ENCODE measurements around the gene ZSCAN20.

ZSCAN20 gene

GRCh38 chr1:33443080-33443704, 29.3 kb upstream of the ZSCAN20 start:
- DNase-seq (ENCODE audit: low spot score), result no peak
- no peak for FAIRE-seq

GRCh38 chr1:33443705-33444180, 28.7 kb upstream of the ZSCAN20 start:
- no peak for DNase-seq (ENCODE audit: low spot score)
- no peak for FAIRE-seq

DNA sequence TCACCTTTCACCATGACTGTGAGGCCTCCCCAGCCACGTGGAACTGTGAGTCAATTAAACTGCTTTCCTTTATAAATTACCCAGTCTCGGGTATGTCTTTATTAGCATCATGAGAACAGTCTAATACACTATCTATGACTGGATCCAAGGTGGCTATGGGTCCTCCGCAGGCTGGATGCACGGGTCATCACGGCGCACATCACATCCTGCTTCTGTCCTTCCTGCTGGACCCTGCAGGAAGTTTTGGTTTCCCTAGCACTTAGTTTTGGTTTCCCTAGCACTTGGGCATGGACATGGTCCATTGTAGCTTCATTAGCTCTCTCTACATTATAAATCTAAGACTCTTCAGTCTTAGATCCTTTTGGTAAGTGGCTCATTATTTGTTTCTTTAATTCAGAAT, 27.3 kb upstream of the ZSCAN20 start:
- FAIRE-seq (no peak), DNase-seq (ENCODE audit: low spot score) (no peak)

GRCh38 chr1:33446590-33446989, 25.9 kb upstream of the ZSCAN20 start:
- FAIRE-seq (no peak), DNase-seq (ENCODE audit: low spot score) (no peak)

DNA sequence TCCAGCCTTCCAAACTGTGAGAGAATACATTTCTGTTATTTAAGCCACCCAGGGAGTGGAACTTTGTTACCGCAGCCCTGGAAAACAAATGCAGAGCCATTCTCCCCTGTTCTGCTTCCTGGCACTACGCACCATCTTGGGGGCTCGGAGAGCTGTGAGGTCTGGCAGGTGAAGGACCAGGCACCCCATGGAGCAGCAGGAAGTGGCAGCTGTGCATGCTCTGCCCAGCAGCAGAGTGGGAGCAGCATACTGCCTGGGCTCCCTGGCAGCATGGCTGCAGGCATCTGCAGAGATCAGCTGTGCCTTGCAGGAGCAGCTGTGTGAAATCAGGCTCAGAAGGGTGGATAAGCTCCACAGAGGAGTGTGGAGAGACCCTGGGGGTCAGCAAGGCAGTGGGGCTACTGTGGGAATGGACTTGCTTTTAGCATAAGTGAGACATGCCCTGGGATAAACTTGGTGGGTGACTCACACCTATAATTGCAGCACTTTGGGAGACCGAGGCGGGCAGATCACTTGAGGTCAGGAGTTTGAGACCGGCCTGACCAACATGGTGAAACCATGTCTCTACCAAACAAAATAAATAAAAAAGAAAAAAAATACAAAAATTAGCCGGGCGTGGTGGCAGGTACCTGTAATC, 17.7 kb upstream of the ZSCAN20 start:
- no peak for DNase-seq (ENCODE audit: low spot score)
- FAIRE-seq, result no peak

- no peak for FAIRE-seq
- peak; percentile 67 for DNase-seq (ENCODE audit: low spot score)
Observed at GRCh38 chr1:33455539-33456501, 16.6 kb upstream of the ZSCAN20 start.

DNA sequence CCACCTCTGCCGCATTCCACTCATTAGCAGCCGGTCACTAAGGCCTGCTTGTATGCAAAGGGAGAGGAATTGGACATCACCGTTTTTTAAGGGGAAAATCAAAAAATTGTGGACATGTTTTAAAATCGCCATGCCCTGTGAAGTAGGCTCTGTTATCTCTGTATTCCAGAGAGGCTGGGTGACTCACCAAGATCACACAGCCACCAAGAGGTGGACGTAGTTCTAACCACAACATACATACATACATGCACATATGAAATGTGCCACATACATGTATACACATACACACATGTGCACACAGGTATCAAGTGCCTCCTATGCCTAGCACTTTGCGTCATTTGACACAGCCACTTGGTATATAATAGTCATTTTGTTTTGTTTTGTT, 16.0 kb upstream of the ZSCAN20 start:
- no peak for DNase-seq (ENCODE audit: low spot score)
- no peak for FAIRE-seq

DNA sequence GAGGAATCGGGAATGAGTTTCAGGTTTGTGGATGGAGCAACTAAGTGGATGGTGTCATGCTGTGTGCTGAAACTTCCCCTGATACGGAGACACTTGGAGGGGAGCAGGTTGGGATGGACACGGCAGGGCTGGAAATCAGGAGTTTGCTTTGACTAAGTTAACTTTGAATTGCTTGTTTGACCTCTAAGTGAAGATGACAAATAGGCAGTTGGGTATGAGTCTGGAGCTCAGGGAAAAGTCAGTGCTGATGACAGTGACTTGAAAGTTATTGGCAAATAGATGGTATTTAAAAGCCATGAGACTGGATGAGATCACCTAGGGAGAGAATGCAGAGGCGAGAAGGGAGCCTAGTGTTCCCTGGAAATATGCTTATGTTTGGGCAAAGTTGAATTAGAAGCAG, 12.8 kb upstream of the ZSCAN20 start:
- FAIRE-seq (no peak), DNase-seq (ENCODE audit: low spot score) (no peak)

- DNase-seq (ENCODE audit: low spot score) (no peak), FAIRE-seq (no peak)
Observed at GRCh38 chr1:33460144-33460543, 12.3 kb upstream of the ZSCAN20 start.

- FAIRE-seq (no peak), DNase-seq (ENCODE audit: low spot score) (no peak)
Observed at GRCh38 chr1:33460947-33461629, 11.4 kb upstream of the ZSCAN20 start.

- DNase-seq (ENCODE audit: low spot score), result no peak
- FAIRE-seq, result no peak
Observed at GRCh38 chr1:33462405-33463164, 9.9 kb upstream of the ZSCAN20 start.

DNA sequence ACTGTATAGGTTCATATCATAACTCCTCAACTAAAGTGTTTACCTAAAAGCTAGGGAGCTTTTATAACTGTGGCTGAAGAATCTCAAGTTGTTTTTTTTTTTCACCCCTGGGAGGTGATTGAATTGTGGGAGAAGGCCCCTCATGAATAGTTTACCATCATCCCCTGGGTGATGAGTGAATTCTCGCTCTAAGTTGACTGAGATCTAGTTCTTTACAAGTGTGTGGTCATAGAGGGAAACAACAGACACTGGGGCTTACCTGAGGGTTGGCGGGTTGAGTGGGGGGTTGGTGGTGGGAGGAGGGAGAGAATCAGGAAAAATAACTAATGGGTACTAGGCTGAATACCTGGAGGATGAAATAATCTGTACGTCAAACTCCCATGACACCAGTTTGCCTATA, 7.9 kb upstream of the ZSCAN20 start:
- DNase-seq (ENCODE audit: low spot score) (no peak), FAIRE-seq (no peak)

GRCh38 chr1:33465316-33465715, 7.1 kb upstream of the ZSCAN20 start:
- FAIRE-seq, result no peak
- no peak for DNase-seq (ENCODE audit: low spot score)

DNA sequence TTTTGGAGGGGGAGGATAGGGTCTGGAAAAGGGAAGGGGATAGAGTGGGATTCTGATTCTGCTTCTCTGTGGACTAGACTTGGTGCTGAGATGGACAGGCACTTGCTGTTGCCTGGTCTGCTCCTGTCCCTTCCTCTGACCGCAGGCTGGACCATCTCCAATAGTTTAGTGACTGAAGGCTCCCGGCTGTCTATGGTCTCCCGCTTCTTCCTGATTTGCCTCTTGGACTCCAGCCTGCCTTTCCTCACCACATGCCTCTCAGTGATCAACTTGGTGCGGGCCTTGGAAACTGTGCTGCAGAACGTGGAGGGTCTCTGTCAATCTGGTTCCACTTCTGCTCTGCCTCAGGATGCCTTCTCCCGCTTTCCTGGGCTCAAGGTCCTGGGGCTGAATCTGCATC, 6.3 kb upstream of the ZSCAN20 start:
- FAIRE-seq, result no peak
- DNase-seq (ENCODE audit: low spot score), result no peak

DNA sequence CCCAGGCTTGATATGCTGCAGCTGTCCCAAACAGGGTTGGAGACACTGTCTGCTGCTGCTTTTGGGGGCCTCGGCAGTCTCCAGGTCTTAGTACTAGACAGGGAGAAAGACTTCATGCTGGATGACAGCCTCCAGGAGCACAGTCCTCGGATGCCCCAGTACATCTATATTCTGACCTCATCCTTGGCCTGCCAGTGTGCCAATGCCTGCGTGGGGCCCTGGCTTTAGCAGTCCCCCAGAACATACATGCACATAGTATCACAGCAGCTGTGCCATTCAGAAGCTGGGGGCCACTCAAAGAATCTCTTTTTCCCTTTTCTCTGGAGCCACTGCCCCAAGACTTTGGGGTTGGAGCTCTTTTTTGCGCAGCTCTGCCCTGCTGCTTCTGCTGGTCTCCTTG, 4.4 kb upstream of the ZSCAN20 start:
- no peak for DNase-seq (ENCODE audit: low spot score)
- no peak for FAIRE-seq

- DNase-seq (ENCODE audit: low spot score), result no peak
- FAIRE-seq, result no peak
Observed at GRCh38 chr1:33468531-33468930, 3.9 kb upstream of the ZSCAN20 start.

- DNase-seq (ENCODE audit: low spot score) (no peak), FAIRE-seq (no peak)
Observed at GRCh38 chr1:33468967-33469366, 3.5 kb upstream of the ZSCAN20 start.

- DNase-seq (ENCODE audit: low spot score), result no peak
- FAIRE-seq, result no peak
Observed at GRCh38 chr1:33469691-33470090, 2.8 kb upstream of the ZSCAN20 start.

DNA sequence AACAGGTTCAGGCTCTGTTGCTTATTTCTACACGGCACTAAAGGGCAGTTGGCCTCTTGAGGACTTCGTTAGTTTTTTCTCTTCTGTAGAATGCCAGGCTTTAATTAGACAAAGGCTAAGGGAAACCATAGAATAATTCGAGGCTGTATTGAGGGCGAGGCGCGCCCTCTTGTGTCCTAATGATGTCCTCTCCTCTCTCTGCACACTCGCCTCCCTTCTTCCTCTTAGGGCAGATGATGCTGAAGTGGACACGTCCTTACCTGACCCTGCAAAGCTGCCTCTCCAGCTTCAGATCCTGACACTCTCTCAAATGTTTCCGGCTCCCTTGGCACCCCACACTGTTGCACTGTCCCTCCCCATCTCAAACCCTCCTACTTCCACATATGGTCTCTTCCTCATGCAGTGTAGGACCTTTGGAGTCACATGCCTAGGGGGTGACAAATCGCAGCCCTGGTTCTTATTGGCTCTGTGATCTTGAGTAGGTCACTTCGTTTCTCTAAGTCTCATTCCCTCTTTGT, 1.9 kb upstream of the ZSCAN20 start:
- FAIRE-seq, result no peak
- peak; percentile 60 for DNase-seq (ENCODE audit: low spot score)

- no peak for FAIRE-seq
Observed at GRCh38 chr1:33471416-33471815, 1.0 kb upstream of the ZSCAN20 start.

GRCh38 chr1:33473900-33474299, 1.5 kb downstream of the ZSCAN20 start:
- peak; percentile 31 for DNase-seq (ENCODE audit: low spot score)
- FAIRE-seq, result no peak

More at GRCh38 chr1:33471416-33471815, 1.0 kb upstream of the ZSCAN20 start:
- no peak for DNase-seq (ENCODE audit: low spot score)

Measured in RCC 7860 (cell line).